Natural killer cell (primary cell): ENCODE data around the gene RPL36. TPM values are rescaled to one million over a fixed set of nuclear protein-coding genes. Genes with fewer than 3 reads are reported as not detected.
A peak's percentile ranks its signal among the peaks of the same experiment; 100 is the strongest.

Source experiments
- ATAC-seq, 3 donors: fragments of 150-1000 bp in 2 of 3; fragments of 200-7000 bp in 1 of 3; cut with Tn5 transposase; 1 replicate in 1 of 3; 2 replicates in 2 of 3; pipeline ENCODE4 v1.10.0; 2021; ENCODE audit warnings: mild to moderate bottlenecking in 2 of 3, moderate library complexity in 2 of 3
- DNase-seq, 2 donors: peaks; one replicate each; pipeline versions ENCODE4 v3.0.0 to v3.0.0-alpha.2; 2013 to 2021; ENCODE audit warnings: mixed read lengths in 1 of 2
- H3K27ac ChIP-seq: one replicate; pipeline ENCODE4 v1.5.1; 2013; ENCODE audit warnings: mild to moderate bottlenecking, low read length
- H3K27me3 ChIP-seq: one replicate; pipeline ENCODE4 v1.6.1; 2013; ENCODE audit warnings: low read length; ENCODE audit not compliant: control insufficient read depth, insufficient read depth
- H3K36me3 ChIP-seq: one replicate; pipeline ENCODE4 v1.6.1; 2013; ENCODE audit warnings: low read length; ENCODE audit not compliant: control insufficient read depth, insufficient read depth
- H3K4me1 ChIP-seq: one replicate; pipeline ENCODE4 v1.6.1; 2013; ENCODE audit warnings: low read length; ENCODE audit not compliant: control insufficient read depth, insufficient read depth
- H3K4me3 ChIP-seq: one replicate; pipeline ENCODE4 v1.5.1; 2013; ENCODE audit warnings: low read length
- H3K9me3 ChIP-seq: one replicate; pipeline ENCODE4 v1.6.1; 2013; ENCODE audit warnings: low read length; ENCODE audit not compliant: control insufficient read depth, insufficient read depth
- H3K27ac Mint-ChIP-seq, 2 donors: one replicate each; pipeline ENCODE4 v1.8.0; 2022; ENCODE audit warnings: mild to moderate bottlenecking in 2 of 2, mixed read lengths in 2 of 2, moderate library complexity in 1 of 2
- H3K27me3 Mint-ChIP-seq, 2 donors: one replicate each; pipeline ENCODE4 v1.8.0; 2022; ENCODE audit warnings: low read depth in 2 of 2, mixed read lengths in 2 of 2
- H3K36me3 Mint-ChIP-seq: one replicate; pipeline ENCODE4 v1.8.0; 2022; ENCODE audit warnings: mixed read lengths
- H3K4me1 Mint-ChIP-seq, 2 donors: one replicate each; pipeline ENCODE4 v1.8.0; 2022; ENCODE audit warnings: mixed read lengths in 2 of 2
- H3K4me3 Mint-ChIP-seq: one replicate; pipeline ENCODE4 v1.8.0; 2022; ENCODE audit warnings: mild to moderate bottlenecking, moderate library complexity, mixed read lengths
- H3K9me3 Mint-ChIP-seq, 2 donors: one replicate each; pipeline ENCODE4 v1.8.0; 2022; ENCODE audit warnings: mixed read lengths in 2 of 2
- WGBS: methylation state at CpG from one replicate; pipeline ENCODE4 v1.1.7; 2013; ENCODE audit warnings: missing lambda C conversion rate; ENCODE audit not compliant: insufficient coverage; 5-methylcytosine and 5-hydroxymethylcytosine counted together
- intact Hi-C: fragments of 100-400 bp; cut with micrococcal nuclease; formaldehyde crosslinking; loops from one replicate; pipeline ENCODE4 v1.14.2; 2022
- total RNA-seq, 4 donors: library from RNA; stranded (reverse); fragments of 120-200 nt in 1 of 4; gene quantifications; one replicate each; pipeline versions ENCODE4 v1.2.3 to v1.2.4, GENCODE V29; 2013 to 2022
- TF ChIP-seq, protein P1 (sequence below): fragments of 200-600 bp; IDR thresholded peaks from one replicate; pipeline ENCODE4 v1.8.0; 2022; ENCODE audit warnings: antibody characterized with exemption

Gene RPL36
- 100 to 1,000 TPM; 363 to 505 (median 459) TPM for total RNA-seq
- 929 TPM for total RNA-seq (2013)

DNA sequence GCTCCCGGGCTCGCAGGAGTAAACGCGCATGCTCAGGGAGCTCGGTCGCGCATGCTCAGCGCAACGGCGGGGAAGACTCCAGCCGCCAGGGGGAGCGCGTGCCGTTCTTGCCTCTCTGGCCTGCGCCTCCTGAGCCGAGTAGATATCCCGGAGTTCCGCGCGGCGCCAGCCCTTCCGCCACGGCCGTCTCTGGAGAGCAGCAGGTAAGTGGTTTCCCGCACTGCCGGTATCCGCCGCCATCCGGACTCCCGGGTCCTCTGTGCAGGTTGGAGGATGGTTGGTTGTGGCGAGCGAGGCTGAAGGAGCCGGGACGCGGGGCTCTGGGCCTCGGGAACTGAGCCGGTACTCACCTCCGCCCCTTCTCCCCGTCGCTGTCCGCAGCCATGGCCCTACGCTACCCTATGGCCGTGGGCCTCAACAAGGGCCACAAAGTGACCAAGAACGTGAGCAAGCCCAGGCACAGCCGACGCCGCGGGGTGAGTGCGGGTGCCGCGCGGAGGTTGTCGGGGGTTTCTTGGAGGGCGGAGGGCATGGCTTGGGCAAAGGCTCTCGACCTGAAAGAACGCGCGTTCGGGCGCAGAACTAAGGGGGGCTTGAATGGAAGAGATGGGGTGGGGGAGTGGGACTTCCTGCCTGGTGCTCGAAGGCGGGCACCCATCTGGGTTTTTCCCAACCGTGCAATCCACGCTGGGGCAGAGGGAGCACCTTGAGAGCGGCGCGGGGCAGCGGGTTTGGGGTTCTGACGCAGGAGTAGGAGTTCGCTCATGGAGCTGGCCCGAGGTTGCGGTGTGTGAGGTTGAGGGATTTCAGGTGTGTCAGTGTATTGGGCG, at the start of gene RPL36:
RPL36 (plus strand) TSS at position 171 of the 830 bp plus-strand sequence; CDS start at position 384, 213 bp downstream.
- no peaks in the 10 kb centered on the region for H3K27me3 ChIP-seq
- Mint-ChIP-seq H3K36me3 (no peaks in the 10 kb centered on the region), H3K9me3 (no peaks in the 10 kb centered on the region), H3K4me3 (peak within 1 kb of the TSS; percentile 94), H3K27ac (peak within 1 kb of the TSS; percentile 90 to 97), H3K27me3 (no peaks in the 10 kb centered on the region), H3K4me1 (peaks cover 13 to 49% of the 10 kb centered on the region in 2 donors)
- H3K9me3 ChIP-seq = no peaks in the 10 kb centered on the region
- H3K4me1 ChIP-seq = peaks cover 39% of the 10 kb centered on the region
- peak within 1 kb of the TSS; percentile 91 for H3K4me3 ChIP-seq
- H3K27ac ChIP-seq = peak within 1 kb of the TSS; percentile 83
- WGBS = under 1% methylated on average over 73 of the region's 73 CpGs
- TF ChIP-seq, protein P1, sequence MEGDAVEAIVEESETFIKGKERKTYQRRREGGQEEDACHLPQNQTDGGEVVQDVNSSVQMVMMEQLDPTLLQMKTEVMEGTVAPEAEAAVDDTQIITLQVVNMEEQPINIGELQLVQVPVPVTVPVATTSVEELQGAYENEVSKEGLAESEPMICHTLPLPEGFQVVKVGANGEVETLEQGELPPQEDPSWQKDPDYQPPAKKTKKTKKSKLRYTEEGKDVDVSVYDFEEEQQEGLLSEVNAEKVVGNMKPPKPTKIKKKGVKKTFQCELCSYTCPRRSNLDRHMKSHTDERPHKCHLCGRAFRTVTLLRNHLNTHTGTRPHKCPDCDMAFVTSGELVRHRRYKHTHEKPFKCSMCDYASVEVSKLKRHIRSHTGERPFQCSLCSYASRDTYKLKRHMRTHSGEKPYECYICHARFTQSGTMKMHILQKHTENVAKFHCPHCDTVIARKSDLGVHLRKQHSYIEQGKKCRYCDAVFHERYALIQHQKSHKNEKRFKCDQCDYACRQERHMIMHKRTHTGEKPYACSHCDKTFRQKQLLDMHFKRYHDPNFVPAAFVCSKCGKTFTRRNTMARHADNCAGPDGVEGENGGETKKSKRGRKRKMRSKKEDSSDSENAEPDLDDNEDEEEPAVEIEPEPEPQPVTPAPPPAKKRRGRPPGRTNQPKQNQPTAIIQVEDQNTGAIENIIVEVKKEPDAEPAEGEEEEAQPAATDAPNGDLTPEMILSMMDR = peak; percentile 96
- ATAC-seq (peak; percentile 61 to 81 (median 65)), DNase-seq (peak; percentile 99)
- intact Hi-C loops = loop anchor here (1.0 kb wide), 2 partner anchors 10 to 30 kb away; partner anchors contain the start of genes CATSPERD, LONP1 and MICOS13
- peaks cover 32% of the 10 kb centered on the region for H3K36me3 ChIP-seq

DNA sequence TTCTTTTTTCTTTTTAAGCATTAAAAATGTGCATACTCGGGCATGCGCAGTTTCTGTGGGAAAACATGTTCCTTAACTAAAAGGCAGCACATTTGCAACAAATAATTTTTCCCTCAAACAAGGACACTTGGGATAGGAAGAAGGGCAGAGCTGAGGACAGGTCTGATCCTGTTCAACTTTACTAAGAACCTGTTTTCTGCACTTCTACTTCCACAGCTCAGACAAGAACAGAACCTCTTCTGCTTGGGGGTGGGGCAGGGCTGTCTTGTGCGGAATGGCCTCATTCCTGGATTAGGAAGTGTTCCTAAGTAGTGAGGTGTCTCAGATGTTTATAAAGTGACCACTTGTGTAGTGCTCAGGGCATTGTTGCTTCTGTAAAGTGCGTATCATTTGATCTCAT, 48.9 kb upstream of the RPL36 start:
- WGBS = 98% methylated on average over 4 of the region's 4 CpGs
- H3K27me3 ChIP-seq = no peaks in the 10 kb centered on the region
- Mint-ChIP-seq H3K36me3 (peaks cover 31% of the 10 kb centered on the region), H3K9me3 (no peaks in the 10 kb centered on the region), H3K27ac (peak overlapping the region; percentile 25 to 26), H3K27me3 (no peaks in the 10 kb centered on the region), H3K4me3 (no peak overlapping the region), H3K4me1 (peaks cover 36 to 43% of the 10 kb centered on the region in 2 donors)
- no peak overlapping the region for H3K4me3 ChIP-seq
- H3K9me3 ChIP-seq = no peaks in the 10 kb centered on the region
- TF ChIP-seq, protein P1 = no peak
- H3K27ac ChIP-seq = no peak overlapping the region
- no peaks in the 10 kb centered on the region for H3K4me1 ChIP-seq
- DNase-seq (no peak), ATAC-seq (no peak)
- H3K36me3 ChIP-seq = peaks cover 41% of the 10 kb centered on the region
- intact Hi-C loops = no loop called here

DNA sequence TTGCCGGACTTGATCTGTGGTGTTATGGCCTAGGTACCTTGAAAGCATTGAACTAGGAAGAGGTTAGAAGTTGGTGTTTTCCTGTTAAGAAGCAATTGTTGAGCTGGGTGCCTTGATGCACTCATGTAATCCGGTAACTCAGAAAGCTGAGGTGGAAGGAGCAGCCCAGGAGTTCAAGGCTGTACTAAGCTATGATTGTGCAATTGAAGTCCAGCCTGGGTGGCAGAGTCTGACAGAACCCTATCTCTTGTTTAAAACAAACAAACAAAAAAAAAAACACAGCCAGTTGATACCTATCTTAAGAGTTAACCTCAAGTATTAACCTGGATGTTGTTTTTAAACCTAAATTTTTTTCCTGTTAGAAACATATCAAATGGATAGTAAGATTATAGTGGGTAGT, 47.9 kb upstream of the RPL36 start:
- Histone ChIP-seq H3K4me3 (no peak overlapping the region), H3K9me3 (no peaks in the 10 kb centered on the region), H3K27me3 (no peaks in the 10 kb centered on the region), H3K36me3 (peaks cover 51% of the 10 kb centered on the region), H3K4me1 (no peaks in the 10 kb centered on the region), H3K27ac (no peak overlapping the region)
- TF ChIP-seq, protein P1 = no peak
- WGBS = 96% methylated on average over 2 of the region's 2 CpGs
- H3K4me1 Mint-ChIP-seq = peaks cover 47 to 52% of the 10 kb centered on the region in 2 donors
- H3K4me3 Mint-ChIP-seq = no peak overlapping the region
- peaks cover 39% of the 10 kb centered on the region for H3K36me3 Mint-ChIP-seq
- DNase-seq (no peak), ATAC-seq (no peak)
- H3K27me3 Mint-ChIP-seq = no peaks in the 10 kb centered on the region
- peak overlapping the region in 1 of 2 donors; percentile 25 for H3K27ac Mint-ChIP-seq
- H3K9me3 Mint-ChIP-seq = no peaks in the 10 kb centered on the region
- intact Hi-C loops = no loop called here
